KMS-11 (cell line): ENCODE data around the gene SP3.

Source experiments
- H2AFZ ChIP-seq: fragments of 200-600 bp; sonication (generic); 2 replicates; pipeline ENCODE4 v1.6.1; 2016; ENCODE audit warnings: antibody characterized with exemption, mixed run types, low read depth
- H3K27ac ChIP-seq: fragments of 200-600 bp; sonication (generic); 2 replicates; pipeline ENCODE4 v1.6.1; 2016; ENCODE audit warnings: mild to moderate bottlenecking, mixed run types
- H3K27me3 ChIP-seq: fragments of 200-600 bp; sonication (generic); 2 replicates; pipeline ENCODE4 v1.6.1; 2017; ENCODE audit warnings: mild to moderate bottlenecking, low read depth, mixed run types, moderate library complexity; ENCODE audit not compliant: insufficient read depth
- H3K36me3 ChIP-seq: fragments of 200-600 bp; sonication (generic); 2 replicates; pipeline ENCODE4 v1.6.1; 2017; ENCODE audit warnings: mild to moderate bottlenecking, mixed run types; ENCODE audit not compliant: insufficient read depth
- H3K4me1 ChIP-seq: fragments of 200-600 bp; sonication (generic); 2 replicates; pipeline ENCODE4 v1.6.1; 2016; ENCODE audit warnings: mild to moderate bottlenecking, low read depth, mixed run types; ENCODE audit not compliant: poor library complexity, severe bottlenecking
- H3K4me2 ChIP-seq: fragments of 200-600 bp; sonication (generic); 2 replicates; pipeline ENCODE4 v1.7.0; 2016; ENCODE audit warnings: mild to moderate bottlenecking, mixed run types
- H3K4me3 ChIP-seq: fragments of 200-600 bp; sonication (generic); IDR thresholded peaks from 2 replicates; pipeline ENCODE4 v1.6.1; 2017; ENCODE audit warnings: low read depth, low read length, mixed read lengths; ENCODE audit not compliant: insufficient read depth
- H3K79me2 ChIP-seq: fragments of 200-600 bp; sonication (generic); 2 replicates; pipeline ENCODE4 v1.6.1; 2016; ENCODE audit warnings: low read depth, mixed run types; ENCODE audit not compliant: insufficient read depth
- H3K9ac ChIP-seq: fragments of 200-600 bp; sonication (generic); 2 replicates; pipeline ENCODE4 v1.6.1; 2016; ENCODE audit warnings: mild to moderate bottlenecking, mixed run types
- H4K20me1 ChIP-seq: fragments of 200-600 bp; sonication (generic); 2 replicates; pipeline ENCODE4 v1.6.1; 2016; ENCODE audit warnings: mild to moderate bottlenecking, mixed run types; ENCODE audit not compliant: insufficient read depth
- TF ChIP-seq, protein P1 (sequence below): fragments of 200-600 bp; sonication (generic); conservative IDR thresholded peaks from 2 replicates; pipeline ENCODE4 v1.6.1; 2017; ENCODE audit warnings: low read depth, mild to moderate bottlenecking, antibody characterized with exemption, low read length, moderate library complexity, mixed read lengths

SP3 gene

DNA sequence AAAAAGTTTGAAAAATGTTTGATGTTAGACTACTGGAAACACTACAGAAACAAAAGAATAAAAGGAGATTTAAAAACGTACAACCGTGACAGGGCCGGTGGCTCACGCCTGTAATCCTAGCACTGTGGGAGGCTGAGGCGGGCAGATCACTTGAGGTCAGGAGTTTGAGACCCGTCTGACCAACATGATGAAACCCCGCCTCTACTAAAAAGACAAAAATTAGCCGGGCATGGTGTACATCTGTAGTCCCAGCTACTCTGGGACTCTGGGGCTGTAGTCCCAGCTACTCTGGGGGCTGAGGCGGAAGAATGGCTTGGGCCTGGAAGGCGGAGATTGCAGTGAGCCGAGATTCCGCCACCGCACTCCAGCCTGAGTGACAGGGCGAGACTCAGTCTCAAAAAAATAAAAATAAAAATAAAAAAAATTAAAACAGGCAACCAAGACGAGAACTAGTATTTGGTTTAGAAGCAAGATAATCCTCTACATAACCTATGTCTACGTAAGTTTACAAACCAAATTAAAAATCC, 5.8 kb downstream of the SP3 start:
- no peak overlapping the region for H3K27ac ChIP-seq
- H3K27me3 ChIP-seq: no peaks in the 10 kb centered on the region
- H3K4me3 ChIP-seq: no peak overlapping the region
- H3K36me3 ChIP-seq: peaks cover 10% of the 10 kb centered on the region; the same call in 1 of the 2 replicates
- H2AFZ ChIP-seq: no peak overlapping the region
- peak overlapping the region; percentile 90; the same call in 1 of the 2 replicates for H3K4me2 ChIP-seq
- H3K79me2 ChIP-seq: peaks cover 90% of the 10 kb centered on the region
- H4K20me1 ChIP-seq: peaks cover 41% of the 10 kb centered on the region
- TF ChIP-seq, protein P1, sequence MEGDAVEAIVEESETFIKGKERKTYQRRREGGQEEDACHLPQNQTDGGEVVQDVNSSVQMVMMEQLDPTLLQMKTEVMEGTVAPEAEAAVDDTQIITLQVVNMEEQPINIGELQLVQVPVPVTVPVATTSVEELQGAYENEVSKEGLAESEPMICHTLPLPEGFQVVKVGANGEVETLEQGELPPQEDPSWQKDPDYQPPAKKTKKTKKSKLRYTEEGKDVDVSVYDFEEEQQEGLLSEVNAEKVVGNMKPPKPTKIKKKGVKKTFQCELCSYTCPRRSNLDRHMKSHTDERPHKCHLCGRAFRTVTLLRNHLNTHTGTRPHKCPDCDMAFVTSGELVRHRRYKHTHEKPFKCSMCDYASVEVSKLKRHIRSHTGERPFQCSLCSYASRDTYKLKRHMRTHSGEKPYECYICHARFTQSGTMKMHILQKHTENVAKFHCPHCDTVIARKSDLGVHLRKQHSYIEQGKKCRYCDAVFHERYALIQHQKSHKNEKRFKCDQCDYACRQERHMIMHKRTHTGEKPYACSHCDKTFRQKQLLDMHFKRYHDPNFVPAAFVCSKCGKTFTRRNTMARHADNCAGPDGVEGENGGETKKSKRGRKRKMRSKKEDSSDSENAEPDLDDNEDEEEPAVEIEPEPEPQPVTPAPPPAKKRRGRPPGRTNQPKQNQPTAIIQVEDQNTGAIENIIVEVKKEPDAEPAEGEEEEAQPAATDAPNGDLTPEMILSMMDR: no peak
- no peak overlapping the region for H3K9ac ChIP-seq
- peaks cover 53% of the 10 kb centered on the region for H3K4me1 ChIP-seq

DNA sequence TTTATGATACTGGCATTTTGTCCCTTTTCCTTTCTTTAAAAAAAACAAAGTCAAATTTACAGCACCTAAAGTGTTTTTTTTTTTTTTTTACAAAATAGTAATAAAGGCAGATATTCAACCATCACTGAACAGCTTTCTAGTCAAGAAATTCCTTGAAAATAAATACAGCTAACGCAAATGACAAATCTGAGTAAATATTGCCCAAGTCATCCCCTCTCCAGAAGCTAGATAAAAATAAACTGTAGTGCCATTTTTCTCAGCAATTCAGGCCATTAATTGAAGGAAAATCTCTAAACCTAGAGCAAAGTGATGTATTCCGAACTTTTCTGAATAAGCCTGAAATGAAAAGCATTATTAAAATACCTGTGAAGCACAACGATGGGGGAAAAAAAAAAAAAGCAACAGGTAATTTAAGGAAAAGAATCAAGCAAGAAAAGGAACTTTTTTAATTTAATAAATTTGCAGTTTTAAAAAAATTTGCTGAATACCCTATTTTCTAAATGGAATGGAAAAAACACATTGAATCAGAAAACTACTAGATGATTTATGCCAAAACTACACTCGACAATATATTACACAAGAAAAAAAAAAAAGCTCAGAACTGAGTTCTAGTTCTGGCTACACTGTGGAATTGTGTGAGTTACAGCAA, 6.9 kb downstream of the SP3 start:
- Histone ChIP-seq H3K27ac (no peak overlapping the region), H3K9ac (no peak overlapping the region), H3K36me3 (peaks cover 10% of the 10 kb centered on the region; the same call in 1 of the 2 replicates), H3K4me3 (no peak overlapping the region), H2AFZ (no peak overlapping the region), H3K4me1 (peaks cover 53% of the 10 kb centered on the region), H3K4me2 (no peak overlapping the region), H4K20me1 (peaks cover 41% of the 10 kb centered on the region), H3K79me2 (peaks cover 100% of the 10 kb centered on the region), H3K27me3 (no peaks in the 10 kb centered on the region)
- TF ChIP-seq, protein P1: no peak

DNA sequence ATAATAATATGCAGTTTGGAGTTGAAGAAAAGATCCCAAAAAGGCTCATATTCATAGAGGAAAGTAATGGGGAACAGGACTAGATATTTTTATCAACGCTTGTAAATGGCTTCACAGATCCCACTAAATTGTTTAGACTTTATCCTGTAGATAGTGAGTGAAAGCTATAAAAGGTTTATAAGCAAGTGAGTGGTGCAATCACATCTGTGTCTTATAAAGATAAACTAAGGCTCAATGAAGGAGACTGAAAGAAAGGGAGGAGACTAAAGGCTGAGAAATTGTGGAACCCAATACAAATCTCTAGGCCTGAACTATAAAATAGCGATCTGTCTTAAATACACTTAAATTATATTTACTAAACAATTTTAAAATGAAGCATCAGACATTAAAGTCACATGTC, 7.7 kb downstream of the SP3 start:
- Histone ChIP-seq H3K9ac (no peak overlapping the region), H3K27ac (no peak overlapping the region), H3K4me2 (no peak overlapping the region; the same call in 1 of the 2 replicates), H3K79me2 (peaks cover 100% of the 10 kb centered on the region), H3K4me1 (peaks cover 53% of the 10 kb centered on the region), H3K36me3 (peaks cover 10% of the 10 kb centered on the region; the same call in 1 of the 2 replicates), H3K27me3 (no peaks in the 10 kb centered on the region), H2AFZ (no peak overlapping the region), H4K20me1 (peaks cover 41% of the 10 kb centered on the region), H3K4me3 (no peak overlapping the region)
- TF ChIP-seq, protein P1: no peak

DNA sequence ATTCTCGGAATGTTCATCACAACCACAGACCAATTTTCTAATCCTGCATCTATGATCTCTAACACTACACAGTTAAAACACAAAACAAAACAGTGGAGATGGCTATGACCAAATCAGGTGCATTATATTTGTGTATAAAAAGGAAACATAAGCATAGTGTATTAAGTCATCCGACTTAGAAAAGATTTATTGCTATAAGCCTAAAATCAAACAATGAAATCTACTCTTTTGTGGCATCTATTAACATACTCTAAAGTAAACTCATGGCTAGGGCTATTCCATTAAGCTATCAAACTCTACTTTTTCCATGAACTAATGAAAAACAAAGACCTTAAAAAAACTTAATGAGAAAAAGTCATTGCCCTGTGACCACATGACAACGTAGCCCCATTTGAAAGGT, 8.7 kb downstream of the SP3 start:
- Histone ChIP-seq H3K4me2 (no peak overlapping the region), H3K27ac (no peak overlapping the region), H4K20me1 (peaks cover 49% of the 10 kb centered on the region), H3K79me2 (peaks cover 100% of the 10 kb centered on the region), H3K9ac (no peak overlapping the region), H2AFZ (no peak overlapping the region), H3K4me1 (peaks cover 51% of the 10 kb centered on the region), H3K27me3 (no peaks in the 10 kb centered on the region), H3K4me3 (no peak overlapping the region), H3K36me3 (peaks cover 10% of the 10 kb centered on the region; the same call in 1 of the 2 replicates)
- TF ChIP-seq, protein P1: no peak
